HG02759 (cell line): ENCODE data around the gene LIPF.
"Not testable (repeated sequence)": the region's sequence is repeated elsewhere in the genome, so short reads cannot be mapped to it uniquely, and the experiment has no call there.

Experiments
- ATAC-seq: cut with Tn5 transposase; IDR thresholded peaks from one replicate; pipeline ENCODE4 v1.9.1; 2021; ENCODE audit warnings: mild to moderate bottlenecking, moderate library complexity; ENCODE audit not compliant: unreplicated experiment

LIPF gene

GRCh38 chr10:88664142-88664541 lies at the start of gene LIPF:
Gene LIPF, plus strand, starts transcription at chr10:88664442. Its CDS starts 2,856 bp downstream, at chr10:88667298.
- no peak for ATAC-seq

GRCh38 chr10:88616250-88616977 lies 47.8 kb upstream of the LIPF start:
- no peak for ATAC-seq

- ATAC-seq = no peak
These were observed 46.4 kb upstream of the LIPF start for GRCh38 chr10:88617772-88618300.

GRCh38 chr10:88618496-88618895 lies 45.7 kb upstream of the LIPF start:
- ATAC-seq = no peak

- no peak for ATAC-seq
These were observed 43.8 kb upstream of the LIPF start for GRCh38 chr10:88620441-88620840.

GRCh38 chr10:88623835-88624234 lies 40.4 kb upstream of the LIPF start:
- no peak for ATAC-seq

DNA sequence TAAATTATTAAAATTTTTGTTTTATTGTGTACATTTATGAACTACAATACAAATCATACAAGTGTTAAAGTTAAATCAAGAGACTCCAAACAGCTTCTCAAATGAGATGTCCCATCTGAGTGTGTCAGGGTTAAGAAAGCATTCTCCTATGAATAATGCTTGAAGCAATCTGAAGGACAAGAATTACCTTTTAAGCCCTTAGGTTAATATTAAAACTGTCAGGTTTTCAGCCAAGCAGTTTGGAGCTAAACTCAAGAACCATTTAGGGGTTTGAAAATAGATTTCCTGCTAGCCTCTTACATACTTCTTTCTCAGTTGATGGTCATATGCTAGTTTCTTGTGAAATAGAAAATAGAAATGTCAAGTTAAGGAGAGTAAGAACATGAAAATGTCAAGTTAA lies 39.4 kb upstream of the LIPF start:
- no peak for ATAC-seq

DNA sequence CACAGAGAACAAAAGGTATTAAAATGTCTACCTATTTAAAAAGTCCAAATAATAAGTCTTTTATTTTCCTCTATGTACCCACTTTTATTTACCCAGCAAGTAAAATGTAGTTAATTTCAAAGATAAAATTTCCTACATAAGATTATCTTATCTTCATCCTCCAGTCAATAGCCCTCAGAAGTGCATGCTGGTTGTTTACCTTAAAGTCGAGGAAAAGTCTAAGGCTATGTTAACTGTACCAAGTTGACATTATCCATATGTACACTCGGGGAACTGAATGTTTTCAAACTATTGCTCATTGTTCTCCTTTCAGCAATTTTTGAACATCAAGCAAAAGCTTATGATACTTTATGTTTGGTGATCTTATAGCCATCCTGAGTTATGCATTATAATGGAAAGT lies 24.1 kb upstream of the LIPF start:
- no peak for ATAC-seq

- ATAC-seq = no peak
These were observed 22.0 kb upstream of the LIPF start for GRCh38 chr10:88642209-88642608.

DNA sequence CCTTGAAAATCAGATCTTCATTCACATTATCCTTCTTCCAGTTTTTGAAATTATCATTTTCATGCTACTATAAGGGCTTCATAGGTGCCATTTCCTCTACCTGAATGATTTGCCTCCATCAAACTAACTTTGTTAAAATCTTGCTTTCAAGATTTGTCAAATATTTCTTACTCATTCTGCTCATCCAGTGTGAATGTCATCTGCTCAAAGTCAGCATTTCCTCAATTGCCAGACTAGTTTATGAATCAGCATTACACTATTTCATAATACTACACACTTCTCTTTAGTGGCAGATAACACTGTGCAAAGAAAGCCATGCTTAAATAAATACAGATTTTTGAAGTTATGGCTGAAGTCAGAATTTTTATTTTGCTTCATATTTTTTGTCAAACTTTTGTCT lies 21.3 kb upstream of the LIPF start:
- no peak for ATAC-seq

DNA sequence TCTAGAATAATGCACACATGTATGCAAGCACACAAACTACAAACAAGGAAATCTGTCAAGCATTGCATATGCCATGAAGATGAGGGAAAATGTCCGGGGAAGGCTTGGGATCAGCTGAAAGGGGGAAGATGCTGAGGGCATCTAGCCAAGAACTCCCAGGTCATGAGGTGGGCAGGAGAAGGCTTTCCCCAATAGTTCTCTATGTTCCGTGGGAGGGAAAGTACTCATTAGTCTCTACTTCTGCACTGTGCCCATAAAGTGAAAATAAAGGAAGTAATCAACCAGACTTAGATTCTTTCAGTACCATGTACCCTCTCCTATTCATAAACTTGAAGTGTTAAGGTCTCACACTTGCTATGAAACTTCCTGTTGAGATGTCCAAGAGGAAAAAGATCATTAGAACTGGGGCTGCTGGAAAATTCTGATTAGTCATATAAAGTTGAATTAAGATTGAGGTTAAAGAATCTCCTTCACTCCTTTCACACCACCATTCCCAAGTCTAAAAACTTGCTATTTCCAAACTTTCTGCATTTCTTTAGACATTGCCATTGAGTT lies 17.1 kb upstream of the LIPF start:
- no peak for ATAC-seq

GRCh38 chr10:88651101-88651551 lies 13.1 kb upstream of the LIPF start:
- ATAC-seq = no peak

GRCh38 chr10:88652616-88653015 lies 11.6 kb upstream of the LIPF start:
- no peak for ATAC-seq

- no peak for ATAC-seq
These were observed 6.3 kb upstream of the LIPF start for GRCh38 chr10:88657901-88658300.

- ATAC-seq = no peak
These were observed 4.3 kb upstream of the LIPF start for GRCh38 chr10:88659725-88660597.

GRCh38 chr10:88660598-88660884 lies 3.7 kb upstream of the LIPF start:
- ATAC-seq = no peak

DNA sequence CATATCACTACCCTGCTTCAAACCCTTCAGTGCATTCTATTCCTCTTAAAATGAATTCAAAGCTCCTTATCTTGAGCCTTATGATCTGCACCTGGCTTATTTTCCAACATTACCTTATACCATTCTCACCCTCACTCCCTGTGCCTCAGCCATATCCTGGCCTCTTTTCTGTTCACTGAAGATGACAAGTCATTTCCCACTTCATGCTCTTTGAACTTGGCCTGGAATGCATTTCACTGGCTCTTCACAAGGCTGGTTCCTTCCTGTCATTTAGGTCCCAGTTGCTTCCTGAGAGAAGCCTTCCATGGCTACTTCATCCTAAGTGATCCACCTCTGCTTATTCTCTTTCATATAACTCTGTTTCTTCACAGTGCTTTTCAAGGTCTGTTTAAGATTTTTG lies 3.2 kb upstream of the LIPF start:
- no peak for ATAC-seq

GRCh38 chr10:88661577-88661976 lies 2.7 kb upstream of the LIPF start:
- no peak for ATAC-seq

DNA sequence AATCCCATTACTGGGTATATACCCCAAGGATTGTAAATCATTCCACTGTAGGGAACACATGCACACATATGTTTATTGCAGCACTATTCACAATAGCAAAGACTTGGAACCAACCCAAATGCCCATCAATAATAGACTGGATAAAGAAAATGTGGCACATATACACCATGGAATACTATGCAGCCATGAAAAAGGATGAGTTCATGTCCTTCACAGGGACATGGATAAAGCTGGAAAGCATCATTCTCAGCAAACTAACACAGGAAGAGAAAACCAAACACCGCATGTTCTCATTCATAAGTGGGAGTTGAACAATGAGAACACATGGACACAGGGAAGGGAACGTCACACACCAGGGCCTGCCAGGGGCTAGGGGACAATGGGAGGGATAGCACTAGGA lies 1.1 kb upstream of the LIPF start:
- ATAC-seq = not testable (repeated sequence)

GRCh38 chr10:88668465-88668864 lies 4.2 kb downstream of the LIPF start:
- ATAC-seq = no peak

DNA sequence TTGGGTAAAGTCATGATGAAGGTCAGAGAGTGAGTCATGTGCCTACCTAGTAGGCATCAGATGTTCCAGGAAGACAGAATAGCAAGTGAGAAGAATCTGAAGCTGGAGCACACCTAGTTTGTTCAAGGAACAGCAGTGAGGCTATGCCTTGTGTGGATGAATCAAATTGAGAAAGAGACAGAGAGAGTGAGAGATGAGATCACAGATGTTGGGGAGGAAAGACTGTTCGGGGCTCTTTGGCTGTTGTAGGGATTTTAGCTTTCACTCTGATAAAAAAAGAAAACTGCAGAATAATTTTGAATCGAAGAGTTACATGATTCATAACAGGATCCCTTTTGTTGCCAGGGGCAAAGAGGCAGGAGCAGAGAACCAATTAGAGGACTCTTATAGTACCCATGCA lies 6.3 kb downstream of the LIPF start:
- ATAC-seq = no peak

- ATAC-seq = no peak
These were observed 7.8 kb downstream of the LIPF start for GRCh38 chr10:88672041-88672440.
